CD4-positive, alpha-beta memory T cell (primary cell): ENCODE data around the gene NUDCD2. TPM values are rescaled to one million over a fixed set of nuclear protein-coding genes. Genes with fewer than 3 reads are reported as not detected.
A peak's percentile ranks its signal among the peaks of the same experiment; 100 is the strongest.

ENCODE experiments used
- CTCF ChIA-PET: fragments of 350-600 bp; sonication (Branson Sonifier 250); formaldehyde crosslinking; loops from one replicate; lab custom pipeline; 2021; ENCODE audit warnings: inconsistent platforms; ENCODE audit not compliant: partially characterized antibody; lab: Charles Lee
- POLR2A ChIA-PET: fragments of 350-600 bp; sonication (Branson Sonifier 250); formaldehyde crosslinking; loops from one replicate; lab custom pipeline; 2021; ENCODE audit not compliant: partially characterized antibody; lab: Charles Lee
- DNase-seq, 5 donors: peaks; one replicate each; pipeline versions ENCODE4 v3.0.0 to v3.0.0-alpha.2; 2020 to 2022; ENCODE audit warnings: mixed read lengths in 1 of 5
- H3K27ac ChIP-seq: one replicate; pipeline ENCODE4 v1.7.0; 2013; ENCODE audit warnings: low read depth, low read length
- H3K27me3 ChIP-seq: 2 replicates; pipeline ENCODE4 v1.7.0; 2013; ENCODE audit warnings: mild to moderate bottlenecking, low read length, moderate library complexity; ENCODE audit not compliant: insufficient read depth
- H3K36me3 ChIP-seq: 2 replicates; pipeline ENCODE4 v1.7.0; 2013; ENCODE audit warnings: mild to moderate bottlenecking, low read length, moderate library complexity; ENCODE audit not compliant: insufficient read depth
- H3K4me1 ChIP-seq: 2 replicates; pipeline ENCODE4 v1.7.0; 2013; ENCODE audit warnings: mild to moderate bottlenecking, low read length, moderate library complexity; ENCODE audit not compliant: insufficient read depth
- H3K4me3 ChIP-seq, 2 donors: one replicate each; pipeline ENCODE4 v1.7.0; 2013; ENCODE audit warnings: low read length in 2 of 2, mild to moderate bottlenecking in 1 of 2
- H3K9me3 ChIP-seq, 2 donors: one replicate each; pipeline ENCODE4 v1.7.0; 2013; ENCODE audit warnings: low read length in 2 of 2, control low read depth in 1 of 2; ENCODE audit not compliant: control insufficient read depth in 1 of 2
- H3K27ac Mint-ChIP-seq, 7 donors: one replicate each; pipeline ENCODE4 v1.8.0; 2020 to 2021; ENCODE audit warnings: mixed read lengths in 7 of 7, mild to moderate bottlenecking in 6 of 7, inconsistent platforms in 3 of 7, moderate library complexity in 3 of 7
- H3K27me3 Mint-ChIP-seq, 2 donors: one replicate each; pipeline ENCODE4 v1.8.0; 2020 to 2021; ENCODE audit warnings: mixed read lengths in 2 of 2
- H3K36me3 Mint-ChIP-seq, 2 donors: one replicate each; pipeline ENCODE4 v1.8.0; 2020 to 2021; ENCODE audit warnings: mixed read lengths in 2 of 2, inconsistent platforms in 1 of 2, mild to moderate bottlenecking in 1 of 2
- H3K4me1 Mint-ChIP-seq, 4 donors: one replicate each; pipeline ENCODE4 v1.8.0; 2020 to 2021; ENCODE audit warnings: mixed read lengths in 4 of 4, mild to moderate bottlenecking in 1 of 4
- H3K4me3 Mint-ChIP-seq, 8 donors: one replicate each; pipeline ENCODE4 v1.8.0; 2020 to 2021; ENCODE audit warnings: mixed read lengths in 8 of 8, mild to moderate bottlenecking in 7 of 8, moderate library complexity in 6 of 8, inconsistent platforms in 3 of 8
- H3K9me3 Mint-ChIP-seq, 8 donors: one replicate each; pipeline ENCODE4 v1.8.0; 2020 to 2021; ENCODE audit warnings: mixed read lengths in 8 of 8, mild to moderate bottlenecking in 5 of 8, inconsistent platforms in 3 of 8, moderate library complexity in 1 of 8
- intact Hi-C: fragments of 100-400 bp; cut with micrococcal nuclease; formaldehyde crosslinking; loops from one replicate; pipeline ENCODE4 v1.15.1; 2023
- polyA plus RNA-seq, 2 donors: library from polyadenylated mRNA; unstranded; fragments of 300-500 nt; fragmentation: Illumina TruSeq; gene quantifications; one replicate each; pipeline ENCODE4 v1.2.3, GENCODE V29; 2021
- total RNA-seq, 2 experiments: library from RNA; stranded (reverse); gene quantifications; one replicate each; pipeline ENCODE4 v1.2.3, GENCODE V29; 2021

The NUDCD2 gene
- total and polyA plus RNA-seq, 4 experiments from 2014 or later = 26.0 to 62.0 (median 43.9) TPM

DNA sequence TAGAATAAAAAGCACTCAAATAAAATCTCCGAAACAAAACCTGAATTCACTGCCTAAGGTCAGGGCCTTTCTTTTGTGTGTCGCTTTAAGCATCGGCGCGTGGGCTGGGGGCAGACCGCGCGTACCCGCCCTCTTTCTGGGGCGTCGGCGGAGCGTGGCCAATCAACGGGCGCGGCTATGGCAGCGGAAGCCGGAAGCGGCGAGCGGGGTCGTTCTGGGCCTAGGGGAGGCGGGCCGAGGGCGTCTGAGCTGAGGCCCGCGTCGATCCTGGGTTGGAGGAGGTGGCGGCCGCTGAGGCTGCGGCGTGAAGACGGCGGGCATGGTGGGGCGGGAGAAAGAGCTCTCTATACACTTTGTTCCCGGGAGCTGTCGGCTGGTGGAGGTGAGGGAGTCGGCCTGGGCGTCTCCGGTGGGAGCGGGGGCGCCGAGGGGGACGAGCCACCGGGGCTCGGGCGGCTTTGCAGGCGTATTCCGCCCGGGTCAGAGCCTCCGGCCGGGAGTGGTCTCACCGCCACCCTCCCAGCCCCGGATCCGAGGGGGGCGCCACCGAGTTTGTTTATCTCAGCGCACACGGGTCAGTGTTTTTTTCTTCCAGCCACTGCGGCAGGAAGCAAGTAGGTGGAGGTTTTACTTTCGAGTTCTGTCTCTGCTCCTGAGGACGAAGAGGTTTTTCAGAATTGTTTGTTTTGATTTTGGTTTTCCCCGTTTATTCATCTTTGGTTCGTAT lies 45.6 kb upstream of the NUDCD2 start, which contains the start of gene MAT2B:
Gene MAT2B (plus strand): TSS at position 252 of the 727 bp plus-strand sequence. CDS start 68 bp downstream, at position 320.
- POLR2A ChIA-PET = interaction anchor here (0.6 to 9.9 kb wide), 19 partner anchors 11 to 70 kb away, joined by 3 to 257 read pairs (median 6); partner anchors contain the start of genes CCNG1, HMMR and NUDCD2
- CTCF ChIA-PET = interaction anchor here (0.7 to 5.1 kb wide), 13 partner anchors 27 to 88 kb away, joined by 3 to 63 read pairs (median 4); partner anchors contain the start of genes CCNG1, HMMR and NUDCD2
- H3K36me3 Mint-ChIP-seq = peaks cover 4 to 31% of the 10 kb centered on the region in 2 donors
- H3K36me3 ChIP-seq = no peaks in the 10 kb centered on the region
- H3K4me1 ChIP-seq = peaks cover 42% of the 10 kb centered on the region
- H3K4me1 Mint-ChIP-seq = peaks cover 30 to 71% (median 45%) of the 10 kb centered on the region in 4 donors
- peak within 1 kb of the TSS; percentile 97 to 100 (median 99) for H3K27ac Mint-ChIP-seq
- H3K27me3 ChIP-seq = no peaks in the 10 kb centered on the region
- no peaks in the 10 kb centered on the region for H3K27me3 Mint-ChIP-seq
- no peaks in the 10 kb centered on the region for H3K9me3 ChIP-seq
- peak within 1 kb of the TSS; percentile 92 to 100 (median 98) for H3K4me3 Mint-ChIP-seq
- H3K27ac ChIP-seq = peak within 1 kb of the TSS; percentile 90
- H3K4me3 ChIP-seq = peak within 1 kb of the TSS; percentile 70 to 75
- intact Hi-C loops = loop anchor here (1.0 kb wide), 2 partner anchors 45 to 68 kb away; partner anchors contain the start of genes CCNG1, HMMR and NUDCD2
- H3K9me3 Mint-ChIP-seq = no peaks in the 10 kb centered on the region
- peak; percentile 95 to 97 (median 95) for DNase-seq

GRCh38 chr5:163505049-163505367 lies 45.1 kb upstream of the NUDCD2 start:
- Mint-ChIP-seq H3K4me3 (peak overlapping the region; percentile 92 to 100 (median 98)), H3K36me3 (peaks cover 4 to 30% of the 10 kb centered on the region in 2 donors), H3K9me3 (no peaks in the 10 kb centered on the region), H3K27me3 (no peaks in the 10 kb centered on the region), H3K4me1 (peaks cover 29 to 65% (median 41%) of the 10 kb centered on the region in 4 donors), H3K27ac (peak overlapping the region; percentile 97 to 100 (median 99))
- intact Hi-C loops = loop anchor here (1.0 kb wide), 2 partner anchors 45 to 68 kb away; partner anchors contain the start of genes CCNG1, HMMR and NUDCD2
- Histone ChIP-seq H3K36me3 (no peaks in the 10 kb centered on the region), H3K4me1 (peaks cover 36% of the 10 kb centered on the region), H3K4me3 (peak overlapping the region; percentile 70 to 75), H3K27ac (peak overlapping the region; percentile 90), H3K27me3 (no peaks in the 10 kb centered on the region), H3K9me3 (no peaks in the 10 kb centered on the region)
- CTCF ChIA-PET = interaction anchor here (0.7 to 5.1 kb wide), 13 partner anchors 26 to 87 kb away, joined by 3 to 63 read pairs (median 4); partner anchors contain the start of genes CCNG1, HMMR and NUDCD2
- POLR2A ChIA-PET = interaction anchor here (0.6 to 9.9 kb wide), 21 partner anchors 11 to 69 kb away, joined by 3 to 257 read pairs (median 6); partner anchors contain the start of genes CCNG1, HMMR and NUDCD2
- DNase-seq = no peak

- intact Hi-C loops = no loop called here
- H3K27me3 Mint-ChIP-seq = no peaks in the 10 kb centered on the region
- peak overlapping the region; percentile 92 to 100 (median 98) for H3K4me3 Mint-ChIP-seq
- H3K4me1 Mint-ChIP-seq = peaks cover 26 to 58% (median 36%) of the 10 kb centered on the region in 4 donors
- CTCF ChIA-PET = interaction anchor here (1.4 to 5.1 kb wide), 10 partner anchors 13 to 100 kb away, joined by 3 to 63 read pairs (median 8); partner anchors contain the start of genes CCNG1, HMMR and NUDCD2
- H3K36me3 ChIP-seq = no peaks in the 10 kb centered on the region
- H3K27ac Mint-ChIP-seq = peak overlapping the region; percentile 97 to 100 (median 99)
- H3K4me3 ChIP-seq = peak overlapping the region; percentile 70 to 75
- peaks cover 29% of the 10 kb centered on the region for H3K4me1 ChIP-seq
- H3K27ac ChIP-seq = peak overlapping the region; percentile 90
- POLR2A ChIA-PET = interaction anchor here (1.1 to 9.9 kb wide), 13 partner anchors 10 to 69 kb away, joined by 3 to 257 read pairs (median 8); partner anchors contain the start of genes CCNG1, HMMR and NUDCD2
- H3K9me3 Mint-ChIP-seq = no peaks in the 10 kb centered on the region
- DNase-seq = peak; percentile 23 to 51 (median 31)
- peaks cover 4 to 27% of the 10 kb centered on the region in 2 donors for H3K36me3 Mint-ChIP-seq
- no peaks in the 10 kb centered on the region for H3K9me3 ChIP-seq
- H3K27me3 ChIP-seq = no peaks in the 10 kb centered on the region
Observed at GRCh38 chr5:163504079-163504931, 44.4 kb upstream of the NUDCD2 start.

DNA sequence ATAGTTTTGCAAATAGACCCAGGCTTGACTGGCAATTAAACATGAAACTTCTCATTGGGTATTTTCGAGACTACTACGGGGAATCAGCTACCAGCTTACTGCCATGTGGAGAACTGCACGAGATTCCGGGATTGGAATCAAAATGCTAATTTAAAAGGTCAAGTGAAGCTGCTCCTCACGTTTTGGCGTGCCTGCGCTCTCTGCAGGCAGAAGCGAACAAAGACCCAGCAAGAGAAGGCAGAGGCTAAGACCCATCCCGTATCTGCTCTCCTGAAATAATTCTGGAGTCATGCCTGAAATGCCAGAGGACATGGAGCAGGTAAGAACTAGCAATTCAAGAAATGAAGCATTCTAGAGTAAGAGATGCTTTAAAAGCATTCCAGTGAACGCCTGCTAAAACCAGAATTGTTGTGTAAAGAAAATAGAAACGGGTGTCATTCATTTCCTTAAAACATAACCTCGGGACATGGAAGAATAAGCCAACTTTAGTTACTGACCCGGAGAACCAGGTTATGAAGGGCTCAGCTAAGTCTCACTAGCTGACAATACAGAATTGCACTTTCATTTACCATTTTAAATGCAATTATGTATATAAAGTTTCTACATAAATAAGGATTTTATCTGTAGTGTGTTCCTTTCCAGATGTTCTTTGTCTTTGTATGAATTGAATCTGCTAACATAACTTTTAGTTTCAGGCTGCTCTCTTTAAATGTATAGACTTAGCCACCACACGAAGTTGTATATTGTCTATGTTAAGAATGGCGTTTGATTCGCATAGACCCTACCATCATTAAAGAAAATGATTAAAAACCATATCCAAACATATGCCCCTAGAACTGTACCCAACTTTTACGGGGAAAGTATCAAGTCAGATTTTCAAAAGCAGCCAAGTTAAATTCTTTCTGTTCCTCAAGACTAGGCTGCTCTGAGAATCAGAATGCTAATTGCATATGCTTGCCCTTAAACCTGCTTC lies 43.5 kb upstream of the NUDCD2 start:
- Histone ChIP-seq H3K27me3 (no peaks in the 10 kb centered on the region), H3K4me3 (peak overlapping the region; percentile 70 to 75), H3K36me3 (no peaks in the 10 kb centered on the region), H3K9me3 (no peaks in the 10 kb centered on the region), H3K4me1 (peaks cover 22% of the 10 kb centered on the region), H3K27ac (peak overlapping the region; percentile 90)
- H3K27ac Mint-ChIP-seq = peak overlapping the region; percentile 97 to 100 (median 99)
- DNase-seq = peak; percentile 33 to 39 (median 37)
- intact Hi-C loops = loop anchor here (1.0 kb wide), 1 partner anchor 30 kb away; no protein-coding TSS in a partner anchor
- peaks cover 0 to 20% of the 10 kb centered on the region in 2 donors for H3K36me3 Mint-ChIP-seq
- H3K9me3 Mint-ChIP-seq = no peaks in the 10 kb centered on the region
- POLR2A ChIA-PET = interaction anchor here (1.1 to 9.9 kb wide), 5 partner anchors 10 to 66 kb away, joined by 5 to 257 read pairs (median 17); partner anchors contain the start of genes CCNG1, HMMR and NUDCD2
- H3K4me3 Mint-ChIP-seq = peak overlapping the region; percentile 92 to 100 (median 98)
- CTCF ChIA-PET = interaction anchor here (0.6 to 5.1 kb wide), 13 partner anchors 12 to 99 kb away, joined by 3 to 63 read pairs (median 5); partner anchors contain the start of genes CCNG1, HMMR and NUDCD2
- H3K27me3 Mint-ChIP-seq = no peaks in the 10 kb centered on the region
- peaks cover 21 to 49% (median 29%) of the 10 kb centered on the region in 4 donors for H3K4me1 Mint-ChIP-seq

DNA sequence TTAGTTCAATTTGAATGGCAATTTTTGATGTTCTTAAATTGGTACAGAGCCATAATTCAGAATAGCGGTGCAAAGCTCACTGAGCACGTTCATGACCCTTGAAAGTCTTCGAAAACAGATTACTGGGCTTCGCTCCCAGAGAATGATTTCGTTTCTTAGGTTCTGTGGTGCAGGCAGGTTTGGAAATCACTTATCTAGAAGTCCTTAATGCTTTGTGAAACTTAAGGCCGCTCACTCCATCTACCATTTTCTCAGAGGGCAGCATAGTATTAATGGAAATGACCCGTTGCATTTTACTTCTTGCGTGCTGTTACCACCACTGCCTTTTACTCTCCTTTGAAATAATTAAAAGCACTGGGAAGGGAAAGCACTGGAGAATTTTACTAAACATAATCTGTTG lies 42.6 kb upstream of the NUDCD2 start:
- Histone ChIP-seq H3K9me3 (no peaks in the 10 kb centered on the region), H3K36me3 (no peaks in the 10 kb centered on the region), H3K27ac (peak overlapping the region; percentile 90), H3K4me1 (peaks cover 13% of the 10 kb centered on the region), H3K4me3 (peak overlapping the region; percentile 70 to 75), H3K27me3 (no peaks in the 10 kb centered on the region)
- Mint-ChIP-seq H3K4me1 (peaks cover 15 to 40% (median 21%) of the 10 kb centered on the region in 4 donors), H3K4me3 (peak overlapping the region; percentile 92 to 100 (median 98)), H3K9me3 (no peaks in the 10 kb centered on the region), H3K36me3 (peaks cover 0 to 15% of the 10 kb centered on the region in 2 donors), H3K27me3 (no peaks in the 10 kb centered on the region), H3K27ac (peak overlapping the region; percentile 97 to 100 (median 99))
- DNase-seq = no peak
- intact Hi-C loops = no loop called here
- POLR2A ChIA-PET = interaction anchor here (1.1 to 9.9 kb wide), 5 partner anchors 9 to 65 kb away, joined by 5 to 257 read pairs (median 17); partner anchors contain the start of genes CCNG1, HMMR and NUDCD2
- CTCF ChIA-PET = interaction anchor here (0.6 to 5.1 kb wide), 13 partner anchors 13 to 98 kb away, joined by 3 to 63 read pairs (median 7); partner anchors contain the start of genes CCNG1, HMMR and NUDCD2
